Mucosa of descending colon (tissue), 3 donors: ENCODE measurements around the gene CENPX. TPM values are rescaled to one million over a fixed set of nuclear protein-coding genes. Genes with fewer than 3 reads are reported as not detected.
A peak's percentile ranks its signal among the peaks of the same experiment; 100 is the strongest.

Source experiments
- ATAC-seq: fragments of 200-7000 bp; cut with Tn5 transposase; one replicate; pipeline ENCODE4 v1.9.1; 2020; ENCODE audit warnings: mild to moderate bottlenecking, moderate library complexity
- DNase-seq, 3 donors: peaks; one replicate each; pipeline ENCODE4 v3.0.0-alpha.2; 2020
- H3K36me3 ChIP-seq: fragments of 200-600 bp; one replicate; pipeline ENCODE4 v1.8.0; 2021; ENCODE audit warnings: low read depth, mild to moderate bottlenecking
- H3K4me1 ChIP-seq: fragments of 200-600 bp; one replicate; pipeline ENCODE4 v1.8.0; 2021; ENCODE audit warnings: low read depth, mild to moderate bottlenecking
- H3K4me3 ChIP-seq: fragments of 200-600 bp; one replicate; pipeline ENCODE4 v1.8.0; 2021; ENCODE audit warnings: mild to moderate bottlenecking
- H3K9me3 ChIP-seq: fragments of 200-600 bp; one replicate; pipeline ENCODE4 v1.8.0; 2021; ENCODE audit warnings: mild to moderate bottlenecking
- CTCF ChIP-seq: fragments of 200-600 bp; IDR thresholded peaks from one replicate; pipeline ENCODE4 v1.8.0; 2022; ENCODE audit warnings: antibody characterized with exemption, mild to moderate bottlenecking
- intact Hi-C, 2 donors: fragments of 100-400 bp; cut with DNase I in 1 of 2; cut with micrococcal nuclease in 1 of 2; formaldehyde crosslinking; loops; one replicate each; pipeline versions ENCODE4 v1.11.0 to v1.11.1; 2022; cut with DNase I, micrococcal nuclease
- total RNA-seq, 3 donors: library from RNA; stranded (reverse); fragmentation: NEBNext Ultra II Directional in 2 of 3; extraction: Animal tissue kit (Norgen Biotek cat#: 25700) in 2 of 3; gene quantifications; one replicate each; pipeline versions ENCODE4 v1.2.1 to v1.2.4, GENCODE V29; 2021 to 2023
- donor health status: DM: no; HTN: no; CAD: no; lungs with moderate emphysema.
- donor health status: DM: no; HTN: no; CAD: no.
- donor health status: DM: no; HTN: yes; CAD: no.

CENPX gene
- total RNA-seq, 3 donors from 2014 or later: 76.3 to 114 (median 81.3) TPM

- Histone ChIP-seq H3K9me3 (no peaks in the 10 kb centered on the region), H3K36me3 (no peaks in the 10 kb centered on the region), H3K4me3 (no peak overlapping the region), H3K4me1 (peaks cover 14% of the 10 kb centered on the region)
- TF ChIP-seq CTCF: no peak
- no peak for ATAC-seq
- peak in 1 of 3 donors; percentile 40 for DNase-seq
- intact Hi-C loops: no loop called here
These were observed 27.9 kb downstream of the CENPX start for GRCh38 chr17:81994593-81995462.

DNA sequence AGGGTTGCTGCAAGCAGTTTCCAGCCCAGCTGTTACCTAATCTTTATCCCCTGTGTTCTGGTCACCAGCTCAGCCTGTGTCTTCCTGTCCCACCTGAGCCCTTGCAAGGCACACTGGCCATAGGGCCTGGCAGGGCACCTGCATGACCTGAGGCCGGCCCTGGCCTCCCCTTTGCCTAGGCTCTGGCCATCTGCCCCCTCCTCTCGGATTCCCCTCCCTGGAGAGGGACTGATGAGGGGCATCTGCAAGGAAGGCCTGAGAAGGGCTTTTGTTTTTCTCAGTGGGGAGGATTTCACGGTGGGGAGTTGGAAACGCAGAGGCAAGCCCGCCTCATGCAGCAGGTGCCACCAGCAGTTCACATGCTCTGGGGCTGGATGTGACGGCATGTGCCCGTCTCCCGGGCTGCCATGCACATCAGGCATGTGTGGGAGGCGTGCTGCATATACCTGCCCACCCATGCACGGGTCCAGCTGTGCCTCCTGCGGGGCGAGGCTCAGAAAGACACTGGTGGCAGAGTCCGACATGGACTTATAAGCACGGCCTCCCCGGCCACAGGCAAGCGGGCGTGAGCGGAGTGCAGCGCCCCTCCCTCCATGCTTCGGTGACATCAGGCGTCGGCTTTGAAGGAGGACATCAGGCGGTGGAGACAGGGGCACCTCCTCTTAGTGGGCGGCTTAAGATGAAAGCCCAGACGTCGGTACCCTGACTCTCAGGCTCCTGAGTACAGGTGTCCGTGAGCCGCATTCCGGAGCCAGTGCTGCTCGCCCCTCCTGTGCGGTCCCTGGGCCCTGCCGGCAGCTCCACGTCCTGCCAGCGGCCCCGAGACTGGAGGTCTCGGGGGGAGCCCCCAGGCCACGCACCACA, 28.7 kb downstream of the CENPX start:
- Histone ChIP-seq H3K36me3 (no peaks in the 10 kb centered on the region), H3K4me3 (no peak overlapping the region), H3K9me3 (no peaks in the 10 kb centered on the region), H3K4me1 (peaks cover 14% of the 10 kb centered on the region)
- no peak for ATAC-seq
- peak in 1 of 3 donors; percentile 40 for DNase-seq
- intact Hi-C loops: no loop called here
- TF ChIP-seq CTCF: no peak

- no peak for TF ChIP-seq CTCF
- intact Hi-C loops: no loop called here
- no peak for DNase-seq
- Histone ChIP-seq H3K36me3 (no peaks in the 10 kb centered on the region), H3K4me1 (peaks cover 14% of the 10 kb centered on the region), H3K9me3 (no peaks in the 10 kb centered on the region), H3K4me3 (no peak overlapping the region)
- no peak for ATAC-seq
These were observed 30.2 kb downstream of the CENPX start for GRCh38 chr17:81992306-81993102.

GRCh38 chr17:81991684-81992305, 30.9 kb downstream of the CENPX start:
- no peaks in the 10 kb centered on the region for H3K36me3 ChIP-seq
- peaks cover 14% of the 10 kb centered on the region for H3K4me1 ChIP-seq
- H3K4me3 ChIP-seq: no peak overlapping the region
- no peaks in the 10 kb centered on the region for H3K9me3 ChIP-seq
- intact Hi-C loops: no loop called here
- ATAC-seq (peak; percentile 96), DNase-seq (peak; percentile 89 to 92 (median 92))
- TF ChIP-seq CTCF: no peak
